Testis (tissue), 2 donors: Measurements from ENCODE around the gene C1QTNF5.

ENCODE experiments used
- CTCF ChIP-seq, 3 experiments: fragments of 450-650 bp in 2 of 3; fragments of 200-600 bp in 1 of 3; sonication (generic) in 1 of 3; IDR thresholded peaks; one replicate each; pipeline ENCODE4 v1.5.1; 2016 to 2019; ENCODE audit warnings: antibody characterized with exemption in 3 of 3, mild to moderate bottlenecking in 2 of 3, moderate library complexity in 1 of 3
- POLR2A ChIP-seq: fragments of 450-650 bp; IDR thresholded peaks from one replicate; pipeline ENCODE4 v1.6.1; 2017; ENCODE audit warnings: antibody characterized with exemption, mild to moderate bottlenecking, moderate library complexity

GRCh38 chr11:119344291-119345010 is 3.8 kb upstream of the C1QTNF5 start:
- no peak for TF ChIP-seq CTCF (IDR thresholded peaks at IDR 0.05)
- TF ChIP-seq POLR2A, result no peak
